Natural killer cell treated with Interleukin-12 subunit alpha and Interleukin-12 subunit beta and Interleukin-15 and Interleukin-18, amount 100 ng/mL, for 72 hours (primary cell): ENCODE data around the gene TM9SF3. TPM values are rescaled to one million over a fixed set of nuclear protein-coding genes. Genes with fewer than 3 reads are reported as not detected.

Source experiments
- ATAC-seq, 2 donors: fragments of 150-1000 bp; cut with Tn5 transposase in 1 of 2; sonication (Bioruptor Pico), chemical (Tn5 transposase) in 1 of 2; 2 replicates each; pipeline ENCODE4 v1.10.0; 2021
- DNase-seq: peaks from one replicate; pipeline ENCODE4 v3.0.0; 2022; ENCODE audit warnings: low spot score
- H3K27ac Mint-ChIP-seq, 2 donors: 1 replicate in 1 of 2; 2 replicates in 1 of 2; pipeline ENCODE4 v1.8.0; 2022; ENCODE audit warnings: mixed read lengths in 2 of 2, mild to moderate bottlenecking in 1 of 2, moderate library complexity in 1 of 2
- H3K27me3 Mint-ChIP-seq, 2 donors: 1 replicate in 1 of 2; 2 replicates in 1 of 2; pipeline ENCODE4 v1.8.0; 2022; ENCODE audit warnings: mixed read lengths in 2 of 2
- H3K36me3 Mint-ChIP-seq: one replicate; pipeline ENCODE4 v1.8.0; 2022; ENCODE audit warnings: mixed read lengths
- H3K4me1 Mint-ChIP-seq, 2 donors: 1 replicate in 1 of 2; 2 replicates in 1 of 2; pipeline ENCODE4 v1.8.0; 2022; ENCODE audit warnings: low read depth in 2 of 2, mixed read lengths in 2 of 2, mild to moderate bottlenecking in 1 of 2
- H3K4me3 Mint-ChIP-seq: one replicate; pipeline ENCODE4 v1.8.0; 2022; ENCODE audit warnings: mixed read lengths
- H3K9me3 Mint-ChIP-seq: 2 replicates; pipeline ENCODE4 v1.8.0; 2022; ENCODE audit warnings: mixed read lengths
- total RNA-seq, 2 donors: library from RNA; stranded (reverse); gene quantifications; one replicate each; pipeline ENCODE4 v1.2.3, GENCODE V29; 2022

The TM9SF3 gene
- total RNA-seq, 2 donors from 2014 or later, result 73.0 to 104 TPM

- Mint-ChIP-seq H3K9me3 (no peaks in the 10 kb centered on the region), H3K27ac (no peak overlapping the region), H3K4me1 (peaks cover 21 to 23% of the 10 kb centered on the region in 2 donors), H3K27me3 (no peaks in the 10 kb centered on the region), H3K4me3 (no peak overlapping the region), H3K36me3 (peaks cover 33% of the 10 kb centered on the region)
- ATAC-seq (no peak), DNase-seq (no peak)
Observed at GRCh38 chr10:96613576-96613975, 26.8 kb upstream of the TM9SF3 start.

DNA sequence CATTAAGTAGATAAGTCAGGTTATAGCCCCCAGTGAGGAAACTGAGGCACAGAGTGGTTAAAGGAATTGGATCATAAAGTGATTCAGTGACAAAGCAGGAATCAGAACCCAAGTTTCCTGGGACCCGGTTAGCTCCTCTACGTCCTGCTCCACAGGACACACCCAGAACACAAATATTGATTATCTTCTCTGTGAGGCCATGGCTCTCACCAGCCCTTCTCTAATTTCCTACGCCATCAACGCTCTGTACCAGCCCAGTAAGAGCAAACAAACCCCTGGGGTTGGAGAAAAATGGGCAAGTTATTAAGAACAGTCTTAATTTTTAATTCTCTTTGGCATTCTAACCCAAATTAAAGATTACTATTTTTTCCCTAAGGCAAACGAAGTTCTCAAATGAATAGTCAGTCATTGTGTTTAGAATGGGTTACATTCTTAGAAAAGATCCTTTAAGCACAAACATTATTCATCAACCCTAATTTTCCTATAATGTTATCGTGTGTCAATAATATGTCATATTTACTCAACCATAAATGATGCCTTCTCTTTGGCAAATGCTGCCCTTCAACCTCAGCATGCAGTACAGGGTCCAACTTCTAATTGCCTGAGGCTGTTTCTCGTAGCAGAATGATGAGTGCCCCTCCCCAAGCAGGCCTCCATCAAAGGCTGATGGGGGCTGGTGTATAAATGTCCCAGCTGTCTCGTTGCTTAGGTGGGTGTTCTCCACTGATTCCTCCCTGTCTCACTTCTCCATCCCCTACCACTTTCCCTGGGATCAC lies 25.4 kb upstream of the TM9SF3 start:
- H3K4me3 Mint-ChIP-seq, result no peak overlapping the region
- H3K9me3 Mint-ChIP-seq, result no peaks in the 10 kb centered on the region
- DNase-seq, result no peak
- ATAC-seq, result no peak
- peaks cover 14 to 19% of the 10 kb centered on the region in 2 donors for H3K4me1 Mint-ChIP-seq
- no peaks in the 10 kb centered on the region for H3K27me3 Mint-ChIP-seq
- peaks cover 27% of the 10 kb centered on the region for H3K36me3 Mint-ChIP-seq
- peak overlapping the region in 1 of 2 donors; percentile 18 for H3K27ac Mint-ChIP-seq

DNA sequence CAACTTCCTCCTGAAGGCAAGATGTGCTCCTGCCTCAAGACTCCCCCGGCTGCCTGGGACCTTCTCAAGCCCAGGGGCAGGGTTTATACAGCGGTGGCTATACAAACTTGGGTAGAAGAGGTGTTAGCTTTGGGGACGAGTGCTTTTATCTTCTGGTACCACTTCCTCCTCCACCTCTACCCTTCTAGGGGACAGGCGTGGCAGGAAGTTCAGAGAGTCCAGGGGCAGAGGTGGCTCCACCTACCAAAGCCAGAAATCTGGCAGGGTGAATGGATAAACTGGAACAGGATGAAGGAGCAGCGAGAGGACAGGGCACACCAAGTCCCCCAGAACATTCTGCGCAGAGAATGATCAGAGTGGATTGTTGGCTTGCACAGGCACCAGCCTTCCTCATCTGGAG lies 24.0 kb upstream of the TM9SF3 start:
- Mint-ChIP-seq H3K4me3 (no peak overlapping the region), H3K36me3 (peaks cover 26% of the 10 kb centered on the region), H3K27me3 (no peaks in the 10 kb centered on the region), H3K9me3 (no peaks in the 10 kb centered on the region), H3K4me1 (peaks cover 16 to 24% of the 10 kb centered on the region in 2 donors), H3K27ac (peak overlapping the region; percentile 15 to 74)
- ATAC-seq, result peak; percentile 46 to 54
- no peak for DNase-seq

GRCh38 chr10:96609510-96609909 lies 22.7 kb upstream of the TM9SF3 start:
- Mint-ChIP-seq H3K4me3 (no peak overlapping the region), H3K4me1 (peaks cover 6 to 19% of the 10 kb centered on the region in 2 donors), H3K9me3 (no peaks in the 10 kb centered on the region), H3K27me3 (no peaks in the 10 kb centered on the region), H3K27ac (peak overlapping the region in 1 of 2 donors; percentile 74), H3K36me3 (peaks cover 15% of the 10 kb centered on the region)
- ATAC-seq (no peak), DNase-seq (no peak)

GRCh38 chr10:96608805-96609204 lies 22.0 kb upstream of the TM9SF3 start:
- Mint-ChIP-seq H3K27ac (no peak overlapping the region), H3K9me3 (no peaks in the 10 kb centered on the region), H3K4me1 (peaks cover 5 to 16% of the 10 kb centered on the region in 2 donors), H3K4me3 (no peak overlapping the region), H3K36me3 (peaks cover 12% of the 10 kb centered on the region), H3K27me3 (no peaks in the 10 kb centered on the region)
- ATAC-seq (no peak), DNase-seq (no peak)

- Mint-ChIP-seq H3K27me3 (no peaks in the 10 kb centered on the region), H3K4me1 (peaks cover 5 to 16% of the 10 kb centered on the region in 2 donors), H3K4me3 (no peak overlapping the region), H3K36me3 (peaks cover 12% of the 10 kb centered on the region), H3K27ac (no peak overlapping the region), H3K9me3 (no peaks in the 10 kb centered on the region)
- ATAC-seq, result no peak
- DNase-seq, result no peak
Observed at GRCh38 chr10:96608262-96608661, 21.4 kb upstream of the TM9SF3 start.

DNA sequence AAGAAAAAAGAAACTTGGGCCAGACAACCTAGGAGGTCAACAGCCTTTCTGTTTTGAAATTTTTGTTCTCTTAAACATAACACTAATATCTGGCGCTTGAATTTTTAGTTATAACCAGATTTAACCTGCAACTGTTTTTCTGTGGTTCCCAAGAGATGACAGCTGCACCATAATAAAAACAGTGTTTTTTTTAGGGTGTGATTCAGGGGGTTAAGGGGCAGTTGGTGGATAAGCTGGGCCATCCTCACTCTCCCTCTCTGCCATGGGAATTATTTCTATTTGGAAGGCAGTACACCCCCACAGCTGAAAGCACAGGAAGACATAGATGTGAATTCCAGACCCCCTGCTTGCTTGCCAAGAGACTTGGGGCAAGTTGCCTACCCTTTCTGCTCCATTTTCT lies 20.1 kb upstream of the TM9SF3 start:
- Mint-ChIP-seq H3K27ac (no peak overlapping the region), H3K4me3 (no peak overlapping the region), H3K36me3 (peaks cover 12% of the 10 kb centered on the region), H3K4me1 (peaks cover 5 to 16% of the 10 kb centered on the region in 2 donors), H3K27me3 (no peaks in the 10 kb centered on the region), H3K9me3 (no peaks in the 10 kb centered on the region)
- ATAC-seq, result no peak
- no peak for DNase-seq

GRCh38 chr10:96606216-96606615 lies 19.4 kb upstream of the TM9SF3 start:
- Mint-ChIP-seq H3K36me3 (peaks cover 12% of the 10 kb centered on the region), H3K4me3 (no peak overlapping the region), H3K4me1 (peaks cover 5 to 16% of the 10 kb centered on the region in 2 donors), H3K9me3 (no peaks in the 10 kb centered on the region), H3K27ac (peak overlapping the region in 1 of 2 donors; percentile 27), H3K27me3 (no peaks in the 10 kb centered on the region)
- DNase-seq (no peak), ATAC-seq (no peak)

- Mint-ChIP-seq H3K36me3 (peaks cover 5% of the 10 kb centered on the region), H3K9me3 (no peaks in the 10 kb centered on the region), H3K4me3 (no peak overlapping the region), H3K27ac (no peak overlapping the region), H3K27me3 (no peaks in the 10 kb centered on the region), H3K4me1 (no peaks in the 10 kb centered on the region)
- ATAC-seq (no peak), DNase-seq (no peak)
Observed at GRCh38 chr10:96600337-96600736, 13.5 kb upstream of the TM9SF3 start.

DNA sequence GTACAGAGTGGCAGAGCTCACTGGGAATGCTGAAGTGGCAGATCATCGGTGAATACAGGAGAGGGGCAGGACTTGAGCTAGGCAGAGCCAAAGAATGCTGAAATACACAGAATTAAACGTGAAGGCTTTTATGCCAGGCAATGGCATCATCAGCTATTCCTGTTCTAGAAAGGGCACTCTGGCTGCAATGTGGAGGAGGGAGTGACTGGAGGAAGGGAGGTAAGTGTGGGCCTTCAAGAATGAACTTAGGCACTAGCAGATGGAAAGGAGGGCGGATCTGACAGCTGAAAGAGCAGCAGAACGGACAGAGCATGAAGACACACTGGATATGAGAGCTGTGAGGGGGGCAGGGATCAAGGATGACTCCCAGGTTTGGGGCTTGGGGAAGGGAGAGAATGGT lies 12.0 kb upstream of the TM9SF3 start:
- no peaks in the 10 kb centered on the region for H3K9me3 Mint-ChIP-seq

GRCh38 chr10:96596422-96597407 lies 9.9 kb upstream of the TM9SF3 start:
- no peaks in the 10 kb centered on the region for H3K9me3 Mint-ChIP-seq
- no peaks in the 10 kb centered on the region for H3K4me1 Mint-ChIP-seq
- H3K36me3 Mint-ChIP-seq, result peaks cover 13% of the 10 kb centered on the region
- peak overlapping the region in 1 of 2 donors; percentile 5 for H3K27ac Mint-ChIP-seq
- no peaks in the 10 kb centered on the region for H3K27me3 Mint-ChIP-seq
- no peak overlapping the region for H3K4me3 Mint-ChIP-seq
- DNase-seq (no peak), ATAC-seq (no peak)

More for the DNA sequence above, 12.0 kb upstream of the TM9SF3 start:
- Mint-ChIP-seq H3K27ac (no peak overlapping the region), H3K4me1 (no peaks in the 10 kb centered on the region), H3K36me3 (peaks cover 8% of the 10 kb centered on the region), H3K27me3 (no peaks in the 10 kb centered on the region), H3K4me3 (no peak overlapping the region)
- DNase-seq (no peak), ATAC-seq (no peak)

- Mint-ChIP-seq H3K36me3 (peaks cover 17% of the 10 kb centered on the region), H3K27me3 (no peaks in the 10 kb centered on the region), H3K4me3 (no peak overlapping the region), H3K4me1 (peaks cover 0 to under 1% of the 10 kb centered on the region in 2 donors), H3K9me3 (no peaks in the 10 kb centered on the region), H3K27ac (peak overlapping the region in 1 of 2 donors; percentile 5)
- ATAC-seq, result no peak
- no peak for DNase-seq
Observed at GRCh38 chr10:96595741-96596140, 8.9 kb upstream of the TM9SF3 start.

- no peaks in the 10 kb centered on the region for H3K27me3 Mint-ChIP-seq
- peaks cover 17% of the 10 kb centered on the region for H3K36me3 Mint-ChIP-seq
- no peaks in the 10 kb centered on the region for H3K9me3 Mint-ChIP-seq
- ATAC-seq (no peak), DNase-seq (no peak)
- H3K4me3 Mint-ChIP-seq, result no peak overlapping the region
- H3K4me1 Mint-ChIP-seq, result peaks cover 3 to 6% of the 10 kb centered on the region in 2 donors
- peak overlapping the region in 1 of 2 donors; percentile 2 for H3K27ac Mint-ChIP-seq
Observed at GRCh38 chr10:96591946-96592345, 5.1 kb upstream of the TM9SF3 start.
